Smooth muscle cell (in vitro differentiated cells): ENCODE data around the gene ABCC6. TPM values are rescaled to one million over a fixed set of nuclear protein-coding genes. Genes with fewer than 3 reads are reported as not detected.
"Not testable (repeated sequence)": the region's sequence is repeated elsewhere in the genome, so short reads cannot be mapped to it uniquely, and the experiment has no call there.

Source experiments
- DNase-seq: peaks from one replicate; lab custom pipeline; 2025; ENCODE audit not compliant: unreplicated experiment; lab: John Stamatoyannopoulos, UW
- H2AFZ ChIP-seq: fragments of 200-600 bp; sonication (generic); 2 replicates; pipeline ENCODE4 v1.6.0; 2016; ENCODE audit warnings: antibody characterized with exemption, low read depth, mild to moderate bottlenecking
- H3F3A ChIP-seq: fragments of 200-600 bp; sonication (generic); 2 replicates; pipeline ENCODE4 v1.6.0; 2017; ENCODE audit warnings: antibody characterized with exemption, low read depth
- H3K27ac ChIP-seq: fragments of 200-600 bp; sonication (generic); 2 replicates; pipeline ENCODE4 v1.5.1; 2016; ENCODE audit warnings: low read depth, mild to moderate bottlenecking
- H3K27me3 ChIP-seq: fragments of 200-600 bp; sonication (generic); 2 replicates; pipeline ENCODE4 v1.6.1; 2016; ENCODE audit warnings: low read depth, mild to moderate bottlenecking
- H3K36me3 ChIP-seq: fragments of 200-600 bp; sonication (generic); 2 replicates; pipeline ENCODE4 v1.5.1; 2016; ENCODE audit warnings: low read depth
- H3K4me1 ChIP-seq: fragments of 200-600 bp; sonication (generic); 2 replicates; pipeline ENCODE4 v1.5.1; 2016; ENCODE audit warnings: low read depth
- H3K4me2 ChIP-seq: fragments of 200-600 bp; sonication (generic); 2 replicates; pipeline ENCODE4 v1.6.0; 2016; ENCODE audit warnings: mild to moderate bottlenecking
- H3K4me3 ChIP-seq: fragments of 200-600 bp; sonication (generic); 2 replicates; pipeline ENCODE4 v1.5.1; 2016; ENCODE audit warnings: mild to moderate bottlenecking
- H3K79me2 ChIP-seq: fragments of 200-600 bp; sonication (generic); 2 replicates; pipeline ENCODE4 v1.6.0; 2016; ENCODE audit warnings: low read depth, mild to moderate bottlenecking
- H3K9ac ChIP-seq: fragments of 200-600 bp; sonication (generic); 2 replicates; pipeline ENCODE4 v1.6.0; 2016; ENCODE audit warnings: low read depth
- H3K9me3 ChIP-seq: fragments of 200-600 bp; sonication (generic); replicated peaks from 2 replicates; pipeline ENCODE4 v1.5.1; 2016; ENCODE audit warnings: low read depth
- H4K20me1 ChIP-seq: fragments of 200-600 bp; sonication (generic); 2 replicates; pipeline ENCODE4 v1.6.0; 2016; ENCODE audit warnings: low read depth
- WGBS: methylation state at CpG from one replicate; pipeline ENCODE4 v1.1.7; 2016; ENCODE audit warnings: low lambda C conversion rate; 5-methylcytosine and 5-hydroxymethylcytosine counted together
- polyA plus RNA-seq: library from polyadenylated mRNA; unstranded; fragments of >200 nt; fragmentation: Nextera tagmentation; extraction: Ambion mirVana; gene quantifications from 2 replicates; pipeline ENCODE4 v1.2.1, GENCODE V29; 2016
- total RNA-seq: library from RNA; depleted of rRNA; stranded (reverse); fragments of >200 nt; gene quantifications from 2 replicates; pipeline ENCODE4 v1.2.3, GENCODE V29; 2014

Gene ABCC6
- 0.94 and 2.2 TPM in 2 replicates for total RNA-seq
- polyA plus RNA-seq: 0.98 and 1.9 TPM in 2 replicates

DNA sequence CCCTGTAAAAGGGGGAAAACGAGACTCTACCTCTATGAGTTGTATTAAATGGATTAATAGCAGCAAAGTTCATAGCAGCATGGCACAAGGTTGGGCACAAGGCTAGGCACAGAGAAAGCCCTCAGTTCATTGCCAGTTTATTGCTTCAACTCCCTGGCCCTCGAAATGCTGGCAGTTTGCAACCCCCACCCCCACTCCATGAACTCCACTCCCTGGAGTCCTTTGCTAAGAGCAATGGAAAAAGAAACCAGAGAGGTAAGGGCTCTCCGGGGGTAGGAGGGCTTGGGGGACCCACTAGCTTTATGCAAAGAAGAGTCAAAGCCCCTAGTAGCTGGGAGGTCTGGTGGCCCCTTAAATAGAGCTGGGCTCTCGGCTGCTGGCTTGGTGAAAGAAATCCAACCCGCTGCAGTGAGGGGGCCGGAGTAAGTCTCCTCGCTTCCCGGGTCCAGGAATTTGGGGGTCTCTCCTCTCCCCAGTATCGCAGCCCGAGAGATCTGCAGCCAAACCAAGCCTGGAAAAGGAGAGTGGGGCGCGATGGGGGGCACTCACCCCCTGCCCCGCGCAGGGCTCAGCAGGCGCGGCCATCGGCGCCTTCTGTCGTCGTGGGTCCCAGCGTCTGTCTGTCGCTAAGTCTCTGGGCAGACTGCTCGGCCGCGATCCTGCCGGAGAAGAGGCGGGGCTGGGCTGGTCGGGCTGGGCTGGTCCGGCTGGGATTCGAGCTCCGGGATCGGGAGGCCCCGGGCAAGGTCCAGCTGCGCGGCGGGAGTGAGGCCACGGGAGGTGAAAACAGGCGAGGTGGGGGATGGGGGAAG, at the start of gene ABCC6:
ABCC6 (minus strand) TSS at position 645 of the 812 bp plus-strand sequence; CDS start at position 585, 60 bp downstream.
- 14% methylated on average over 10 of the region's 38 CpGs for WGBS
- not testable (repeated sequence) for H3K79me2 ChIP-seq, H3K36me3 ChIP-seq, H2AFZ ChIP-seq, H4K20me1 ChIP-seq, H3K9ac ChIP-seq, H3K4me1 ChIP-seq, H3K27me3 ChIP-seq, H3K9me3 ChIP-seq, DNase-seq, H3F3A ChIP-seq, H3K27ac ChIP-seq
- H3K4me3 ChIP-seq: peak within 1 kb of the TSS; percentile 34
- H3K4me2 ChIP-seq: peak within 1 kb of the TSS; percentile 65

DNA sequence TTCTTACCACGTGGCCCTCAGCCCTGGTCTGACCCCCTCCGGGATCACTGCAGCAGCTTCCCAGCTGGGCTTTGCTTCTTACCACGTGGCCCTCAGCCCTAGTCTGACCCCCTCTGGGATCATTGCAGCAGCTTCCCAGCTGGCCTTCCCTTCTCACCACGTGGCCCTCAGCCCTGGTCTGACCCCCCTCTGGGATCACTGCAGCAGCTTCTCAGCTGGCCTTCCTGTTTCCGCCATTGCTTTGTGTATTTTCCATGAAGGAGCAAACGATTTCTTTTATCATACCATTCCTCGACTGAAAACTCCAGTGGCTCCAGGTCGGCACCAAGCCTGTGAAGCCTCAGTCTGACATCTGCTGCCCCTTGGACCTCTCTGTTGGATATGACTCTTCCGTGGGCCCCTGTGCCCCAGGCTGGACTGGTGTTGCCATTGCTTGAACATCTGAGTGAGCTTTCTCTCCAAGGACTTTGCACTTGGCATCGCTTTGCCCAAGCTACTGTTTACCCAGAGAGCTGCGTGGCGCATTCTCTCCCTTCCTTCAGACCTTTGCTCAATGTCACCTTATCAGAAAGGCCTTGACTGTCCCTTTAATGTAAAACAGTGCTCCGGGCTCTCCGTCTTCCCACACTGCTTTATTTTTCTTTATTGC, 49.4 kb upstream of the ABCC6 start:
- H3K36me3 ChIP-seq, H2AFZ ChIP-seq, H3K9ac ChIP-seq, H3K79me2 ChIP-seq, H3K4me1 ChIP-seq, H3K27ac ChIP-seq, H3K9me3 ChIP-seq, H3F3A ChIP-seq, H3K4me3 ChIP-seq, H3K27me3 ChIP-seq, H4K20me1 ChIP-seq, DNase-seq, H3K4me2 ChIP-seq: not testable (repeated sequence)
- WGBS: 97% methylated on average over 4 of the region's 14 CpGs

DNA sequence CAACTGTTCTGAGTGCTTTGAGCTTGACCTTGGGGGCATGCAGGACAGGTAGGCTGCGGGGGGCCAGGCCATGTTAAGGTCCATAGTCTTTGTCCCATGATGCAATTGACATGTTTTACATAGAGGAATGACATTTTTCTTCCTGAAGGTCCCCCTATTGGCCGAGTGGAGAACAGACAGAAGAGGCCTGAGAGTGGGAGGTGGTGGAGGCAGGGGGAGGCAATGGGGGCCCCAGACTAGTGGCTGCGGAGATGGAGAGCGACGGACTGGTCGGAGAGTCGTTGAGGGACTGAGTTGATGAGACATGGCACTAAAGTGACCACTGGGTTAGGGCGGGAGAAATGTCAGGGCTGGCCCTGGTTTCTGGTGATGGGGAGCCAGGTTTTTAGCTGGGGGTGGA, 48.4 kb upstream of the ABCC6 start:
- not testable (repeated sequence) for H3K9me3 ChIP-seq, H3K36me3 ChIP-seq, H3F3A ChIP-seq, H3K4me1 ChIP-seq, H3K27me3 ChIP-seq, H3K79me2 ChIP-seq, H3K4me3 ChIP-seq, H2AFZ ChIP-seq, DNase-seq, H3K4me2 ChIP-seq, H3K27ac ChIP-seq, H3K9ac ChIP-seq, H4K20me1 ChIP-seq
- no CpG with 5 or more reads among the region's 8 CpGs for WGBS

DNA sequence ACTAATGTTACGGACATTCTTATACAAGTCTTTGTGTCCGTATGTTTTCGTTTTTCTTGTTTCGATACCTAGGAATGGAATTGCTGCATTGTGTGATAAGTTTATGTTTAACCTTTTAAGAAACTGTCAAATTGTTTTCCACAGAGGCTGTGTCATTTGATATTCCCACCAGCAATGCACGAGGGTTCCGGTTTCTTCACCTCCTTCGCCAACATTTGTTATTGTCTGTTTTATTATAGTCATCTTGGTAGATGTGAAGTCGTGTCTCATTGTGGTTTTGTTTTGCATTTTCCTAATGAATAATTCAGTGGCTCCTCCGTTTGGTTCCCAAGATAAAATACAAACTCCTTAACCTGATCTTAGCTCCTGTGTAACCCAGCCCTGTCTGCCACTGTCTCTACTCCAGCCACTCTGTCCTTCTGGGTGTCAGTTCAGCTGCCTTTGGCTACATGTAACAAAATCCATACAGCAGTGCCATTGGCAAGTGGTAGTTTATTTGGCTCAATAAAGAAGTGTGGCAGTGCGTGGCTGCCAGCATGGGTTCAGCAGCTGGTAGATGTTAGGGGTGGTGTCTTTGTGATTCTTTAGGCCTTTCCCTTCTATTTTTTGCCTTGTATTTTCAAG, 45.0 kb upstream of the ABCC6 start:
- DNase-seq, H3K4me2 ChIP-seq: not testable (repeated sequence)
- 99% methylated on average over 10 of the region's 10 CpGs for WGBS

DNA sequence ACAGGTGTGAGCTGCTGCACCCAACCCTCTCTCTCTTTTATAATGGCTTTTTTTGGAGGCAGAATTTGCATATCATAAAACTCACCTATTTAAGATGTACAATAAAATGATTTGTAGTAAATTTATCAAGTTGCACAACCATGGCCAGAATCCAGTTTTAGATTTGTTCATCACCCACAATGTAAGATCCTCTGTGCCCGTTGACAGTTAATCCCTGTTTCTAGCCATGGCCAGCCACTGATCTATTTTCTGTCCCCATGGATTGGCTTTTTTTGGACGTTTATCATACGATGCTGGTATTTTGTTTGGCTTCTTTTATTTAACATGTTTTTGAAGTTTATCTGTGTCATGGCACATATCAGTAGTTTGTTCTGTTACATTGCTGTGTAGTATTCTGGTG, 44.4 kb upstream of the ABCC6 start:
- not testable (repeated sequence) for H4K20me1 ChIP-seq, H3K36me3 ChIP-seq, H3K9me3 ChIP-seq, H3F3A ChIP-seq, H3K4me3 ChIP-seq, H3K27ac ChIP-seq, H3K4me2 ChIP-seq, DNase-seq, H3K4me1 ChIP-seq, H3K9ac ChIP-seq, H3K27me3 ChIP-seq, H2AFZ ChIP-seq, H3K79me2 ChIP-seq
- WGBS: no CpG with 5 or more reads among the region's 3 CpGs

More for the DNA sequence above, 45.0 kb upstream of the ABCC6 start:
- H3K4me3 ChIP-seq, H2AFZ ChIP-seq, H4K20me1 ChIP-seq, H3F3A ChIP-seq, H3K36me3 ChIP-seq, H3K4me1 ChIP-seq, H3K27ac ChIP-seq, H3K27me3 ChIP-seq, H3K79me2 ChIP-seq, H3K9ac ChIP-seq, H3K9me3 ChIP-seq: not testable (repeated sequence)

DNA sequence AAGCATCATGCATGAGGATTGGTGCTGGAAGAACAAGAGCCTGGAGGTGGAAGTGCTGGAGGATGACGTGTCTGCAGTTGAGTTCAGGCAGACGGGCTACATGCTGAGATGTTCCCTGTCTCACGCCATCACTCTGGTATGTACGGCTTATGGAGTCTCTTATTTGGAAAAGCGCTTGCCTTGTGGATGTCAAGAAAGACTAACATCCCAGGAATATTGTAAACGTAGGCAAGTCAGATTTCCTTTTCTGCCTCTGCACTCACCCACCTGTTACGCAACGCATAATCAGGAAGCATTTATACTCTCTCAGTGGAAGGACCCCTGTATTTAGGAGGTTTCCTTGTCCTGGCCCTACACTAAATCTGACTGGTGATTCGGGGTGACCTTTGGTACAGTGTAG, 41.8 kb upstream of the ABCC6 start:
- not testable (repeated sequence) for H3K4me3 ChIP-seq, H3F3A ChIP-seq, H3K27ac ChIP-seq, H3K4me1 ChIP-seq, H3K9ac ChIP-seq, DNase-seq, H3K4me2 ChIP-seq, H3K9me3 ChIP-seq, H3K27me3 ChIP-seq, H2AFZ ChIP-seq, H3K36me3 ChIP-seq, H3K79me2 ChIP-seq, H4K20me1 ChIP-seq
- WGBS: 89% methylated on average over 9 of the region's 9 CpGs

DNA sequence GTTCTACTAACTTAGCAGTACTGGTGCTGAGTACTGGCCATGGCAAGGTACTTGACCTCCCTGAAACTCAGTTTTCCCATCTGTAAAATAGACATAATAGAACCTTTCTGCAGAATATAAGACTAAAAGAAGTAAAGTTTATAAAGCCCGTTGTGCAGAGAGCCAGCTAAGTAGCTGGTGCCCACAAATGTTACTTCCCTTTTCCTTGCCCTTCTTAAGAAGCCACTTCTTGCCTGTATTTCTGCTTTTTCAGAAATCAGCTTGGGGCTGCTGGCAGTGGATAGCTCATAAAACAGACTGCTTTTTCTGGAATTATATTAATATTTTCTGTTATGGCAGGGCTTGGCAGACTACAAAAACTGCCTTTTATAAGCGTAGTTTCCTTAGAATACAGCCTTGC, 40.7 kb upstream of the ABCC6 start:
- not testable (repeated sequence) for H3K27ac ChIP-seq, H3K9me3 ChIP-seq, H3K27me3 ChIP-seq, H3K9ac ChIP-seq, H2AFZ ChIP-seq, DNase-seq, H3K4me3 ChIP-seq, H3K36me3 ChIP-seq, H3K4me2 ChIP-seq, H3K79me2 ChIP-seq, H3F3A ChIP-seq, H4K20me1 ChIP-seq, H3K4me1 ChIP-seq
- WGBS: 100% methylated on average over 1 of the region's 2 CpGs

DNA sequence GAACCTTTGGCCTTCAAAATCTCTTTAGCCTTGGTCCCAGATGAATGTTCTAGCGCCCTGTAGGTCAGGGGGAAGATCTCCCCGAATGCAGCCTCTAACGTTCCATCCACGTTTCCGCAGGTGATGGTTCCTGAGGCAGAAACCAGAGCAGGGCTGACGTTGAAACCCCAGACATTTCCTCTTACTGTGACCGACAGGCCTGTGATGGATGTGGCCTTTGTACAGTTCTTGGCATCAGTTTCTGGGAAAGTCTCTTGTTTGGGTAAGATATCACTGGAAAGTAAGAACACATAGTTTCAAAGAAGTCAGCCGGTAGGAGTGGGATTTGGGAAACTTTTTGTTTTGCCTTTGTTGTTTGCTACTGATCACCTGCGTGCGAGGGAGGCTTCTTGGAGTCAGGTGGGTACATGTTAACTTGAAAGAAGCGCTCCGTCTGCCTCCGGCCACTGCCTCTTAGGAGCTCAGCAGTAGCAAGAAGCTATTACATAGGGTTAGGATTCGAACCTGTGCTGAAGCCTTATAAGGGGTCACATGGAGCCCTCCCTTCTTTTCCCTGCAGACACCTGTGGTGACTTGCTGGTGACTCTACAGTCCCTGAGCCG, 39.8 kb upstream of the ABCC6 start:
- H3K27ac ChIP-seq, H3K9me3 ChIP-seq, H3K27me3 ChIP-seq, H3K36me3 ChIP-seq, DNase-seq, H3F3A ChIP-seq, H2AFZ ChIP-seq, H3K4me3 ChIP-seq, H4K20me1 ChIP-seq, H3K4me1 ChIP-seq, H3K9ac ChIP-seq, H3K79me2 ChIP-seq, H3K4me2 ChIP-seq: not testable (repeated sequence)
- WGBS: 98% methylated on average over 13 of the region's 15 CpGs
